HuH-7.5 (cell line): ENCODE results near the gene FXYD2.

Experiments
- DNase-seq: peaks from one replicate; pipeline ENCODE4 v3.0.0; 2011; ENCODE audit warnings: low spot score

The FXYD2 gene

DNA sequence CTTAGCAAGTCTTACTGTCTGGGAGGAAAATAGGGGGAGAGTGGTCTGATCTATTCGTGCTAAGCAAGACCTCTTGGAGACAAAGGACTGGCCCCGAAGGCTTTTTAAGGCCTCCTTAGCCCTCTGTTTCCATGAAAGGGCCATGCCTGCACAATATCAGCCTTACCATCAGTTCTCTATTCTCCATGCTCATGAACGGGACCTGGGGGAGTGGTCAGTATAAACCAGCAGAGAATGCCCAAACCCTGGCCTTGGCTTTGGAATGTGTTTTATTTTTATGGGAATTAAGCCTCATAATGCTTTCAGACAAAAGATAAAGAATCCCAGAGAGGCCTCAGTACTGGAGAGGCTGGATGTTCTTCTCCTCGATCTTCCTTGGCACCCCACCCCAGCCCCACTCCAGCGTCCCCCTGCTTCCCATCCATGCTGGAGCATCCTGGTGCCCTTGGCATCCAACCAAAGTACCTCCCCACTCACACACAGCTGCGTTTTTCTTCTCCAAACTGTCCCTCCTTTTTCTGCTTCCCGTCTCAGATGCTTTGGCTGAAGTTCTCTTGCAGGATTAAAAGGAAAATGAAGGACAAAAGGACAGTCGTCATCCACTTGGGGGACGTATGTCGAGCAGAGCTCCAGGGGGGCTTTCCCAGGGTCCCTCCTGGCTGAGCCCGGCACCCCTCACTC lies 33.3 kb upstream of the FXYD2 start:
- no peak for DNase-seq

DNA sequence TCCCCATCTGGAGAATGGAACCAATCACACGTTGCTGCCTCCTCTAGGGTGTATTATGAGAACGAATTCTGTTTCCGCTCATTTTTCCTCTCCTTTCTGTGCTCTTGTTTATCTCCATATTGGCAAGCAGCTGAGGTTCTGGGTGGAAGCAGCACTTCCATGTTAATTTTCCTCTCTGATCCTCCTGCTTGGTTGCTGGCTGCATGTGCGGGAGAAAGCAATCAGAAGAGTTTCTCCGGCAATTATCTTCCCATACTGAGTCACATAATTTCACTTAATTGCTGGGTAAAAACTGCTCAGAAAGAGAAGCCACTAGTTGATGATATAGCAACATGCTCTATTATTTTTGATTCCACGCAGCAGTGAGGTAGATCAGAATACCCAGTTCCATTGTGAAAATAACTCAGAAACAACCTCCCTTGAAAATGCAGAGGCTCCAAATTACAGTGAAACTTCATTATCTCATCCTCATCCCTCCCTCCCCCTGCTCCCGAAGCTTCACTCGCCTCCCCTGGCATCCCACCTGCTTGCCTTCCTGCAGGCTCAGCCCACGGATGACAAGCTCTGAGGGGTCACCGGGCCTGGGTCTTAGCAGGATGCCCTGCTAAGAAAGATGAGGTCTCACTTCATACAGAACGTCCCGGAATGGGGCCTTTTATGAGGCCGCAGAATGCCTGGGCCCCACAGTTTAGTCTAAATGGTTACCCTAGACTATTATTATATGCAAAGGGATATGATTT lies 31.5 kb upstream of the FXYD2 start:
- no peak for DNase-seq

DNA sequence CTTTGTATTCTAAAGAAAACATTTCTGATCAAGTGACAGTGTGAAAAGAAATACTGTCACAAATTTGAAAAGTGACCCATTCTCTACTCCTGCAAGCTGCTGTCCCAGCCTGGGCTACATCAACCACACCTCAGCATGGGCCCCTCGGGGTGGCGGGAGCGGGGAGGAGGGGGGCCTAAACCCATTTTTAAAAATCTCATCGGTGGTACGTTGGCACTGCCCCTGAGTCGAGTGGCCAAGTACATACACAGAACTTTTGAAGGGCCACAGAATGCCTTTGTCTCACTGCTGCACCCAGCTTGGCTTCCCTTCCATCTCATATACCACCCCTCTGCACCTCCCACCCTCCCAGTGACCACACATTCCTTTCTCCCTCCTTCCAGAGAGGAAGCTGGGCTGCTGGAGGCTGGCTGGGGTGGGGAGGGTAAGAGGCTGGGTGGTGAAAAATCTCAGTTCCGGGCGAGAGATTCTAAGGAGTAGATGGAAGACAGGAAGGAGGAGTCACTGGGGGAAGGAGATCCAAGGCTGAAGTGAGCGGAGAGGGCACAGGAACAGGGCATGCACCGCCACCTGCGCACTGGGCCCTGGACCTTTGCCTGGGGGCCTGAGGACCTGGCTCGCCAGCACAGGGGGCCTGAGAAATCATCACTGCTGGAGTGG lies 30.8 kb upstream of the FXYD2 start:
- no peak for DNase-seq

DNA sequence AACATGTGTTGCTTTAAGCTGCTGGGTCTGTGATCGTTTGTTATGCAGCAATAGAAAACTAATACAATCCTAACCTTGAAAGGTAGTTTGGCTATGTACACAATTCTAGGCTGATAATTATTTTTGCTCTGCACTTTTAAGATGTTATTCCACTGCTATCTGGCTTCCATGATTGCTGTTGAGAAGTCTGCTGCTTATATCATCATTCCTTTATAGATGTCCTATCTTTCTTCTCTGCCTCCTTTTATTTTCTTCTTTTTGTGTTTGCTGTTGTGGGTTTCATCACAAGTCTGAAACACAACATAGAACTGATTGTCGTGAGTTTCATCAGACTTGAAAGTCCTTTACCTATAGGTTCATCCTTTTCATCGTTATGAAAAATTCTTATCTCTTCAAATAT lies 27.8 kb upstream of the FXYD2 start:
- no peak for DNase-seq

GRCh38 chr11:117851852-117852251 lies 27.3 kb upstream of the FXYD2 start:
- DNase-seq: no peak

DNA sequence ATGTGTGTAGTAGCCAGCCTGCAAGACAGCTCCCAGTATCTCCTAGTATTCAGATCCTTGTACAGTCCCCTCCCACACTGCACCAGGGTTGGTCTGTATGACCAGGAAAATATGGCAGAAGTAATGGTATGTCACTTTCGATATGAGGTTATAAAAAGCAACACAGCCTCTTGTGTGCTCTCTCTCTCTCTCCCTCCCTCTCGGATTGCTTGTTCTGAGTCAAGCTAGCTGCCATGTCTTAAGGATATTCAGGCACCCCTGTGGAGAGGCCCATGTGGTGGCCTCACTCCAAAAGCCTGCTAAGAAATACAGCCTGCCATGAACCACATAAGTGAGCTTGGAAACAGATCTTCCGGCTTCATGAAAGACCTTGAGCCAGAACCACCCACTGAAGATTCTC lies 26.6 kb upstream of the FXYD2 start:
- DNase-seq: no peak

DNA sequence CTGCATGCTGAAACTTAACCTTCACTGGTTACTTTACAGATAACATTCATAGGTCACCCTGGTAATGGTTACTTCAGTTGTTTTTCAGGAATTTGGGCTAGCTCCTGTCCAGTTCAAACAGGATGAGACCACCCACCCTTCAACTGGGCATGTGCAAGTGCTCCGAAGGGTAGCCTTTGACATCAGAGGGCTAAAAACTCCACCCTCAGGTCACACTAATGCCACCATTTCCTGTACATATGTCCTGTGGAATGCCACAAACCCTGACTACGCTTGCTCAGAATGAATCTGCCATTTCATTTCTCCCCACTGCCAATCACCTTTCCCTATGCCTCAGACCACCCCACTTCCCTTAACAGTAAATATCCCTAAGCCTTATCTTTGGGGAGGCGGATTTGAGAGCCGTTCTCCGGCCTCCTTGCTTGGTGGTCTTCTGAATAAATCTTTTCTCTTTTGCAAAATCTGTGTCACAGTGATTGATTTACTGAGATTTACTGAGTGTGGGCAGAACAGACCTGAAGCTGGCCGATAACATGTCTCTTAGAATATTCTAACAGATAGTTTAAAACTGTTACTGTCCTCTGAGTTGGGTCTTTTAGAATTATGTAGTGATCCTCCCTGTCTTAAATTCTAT lies 25.4 kb upstream of the FXYD2 start:
- DNase-seq: no peak

DNA sequence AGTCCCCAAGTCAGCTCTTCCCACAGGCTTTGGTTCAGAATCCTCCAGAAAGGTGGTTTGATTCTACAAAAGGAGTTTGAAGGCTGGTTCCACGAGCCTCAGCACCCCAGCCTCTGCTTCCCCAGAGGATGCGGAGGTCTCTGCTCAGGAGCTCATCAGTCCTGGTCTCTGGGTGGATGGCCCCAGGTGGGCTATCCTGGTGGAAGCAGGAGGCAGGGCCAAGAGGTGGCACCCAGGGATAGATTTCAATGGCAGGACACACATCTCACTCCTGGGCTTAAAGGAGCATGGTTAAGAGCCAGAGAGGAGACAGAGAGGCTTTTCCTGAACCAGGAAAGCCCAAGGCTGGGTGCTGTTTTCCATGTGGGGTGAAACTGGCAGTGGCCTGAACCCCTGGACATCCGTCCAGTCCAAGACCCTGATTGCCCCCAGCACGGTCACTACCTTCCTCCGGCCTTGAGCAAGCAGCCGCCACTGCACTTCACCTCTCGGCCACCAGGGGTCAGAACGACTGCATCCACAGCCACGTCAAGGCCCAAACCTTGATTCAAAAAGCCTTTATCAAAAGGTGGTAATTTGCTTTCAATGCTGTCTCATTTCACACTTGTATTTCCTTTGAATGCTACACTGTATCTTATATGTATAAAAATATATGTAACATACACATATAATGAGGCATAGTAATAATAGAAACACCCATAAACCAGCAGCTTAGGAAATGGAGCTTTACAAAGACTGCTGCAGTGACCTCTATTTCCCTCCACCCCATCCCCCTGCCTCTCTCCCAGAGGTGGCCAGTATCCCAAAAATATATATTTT lies 19.3 kb upstream of the FXYD2 start:
- no peak for DNase-seq

DNA sequence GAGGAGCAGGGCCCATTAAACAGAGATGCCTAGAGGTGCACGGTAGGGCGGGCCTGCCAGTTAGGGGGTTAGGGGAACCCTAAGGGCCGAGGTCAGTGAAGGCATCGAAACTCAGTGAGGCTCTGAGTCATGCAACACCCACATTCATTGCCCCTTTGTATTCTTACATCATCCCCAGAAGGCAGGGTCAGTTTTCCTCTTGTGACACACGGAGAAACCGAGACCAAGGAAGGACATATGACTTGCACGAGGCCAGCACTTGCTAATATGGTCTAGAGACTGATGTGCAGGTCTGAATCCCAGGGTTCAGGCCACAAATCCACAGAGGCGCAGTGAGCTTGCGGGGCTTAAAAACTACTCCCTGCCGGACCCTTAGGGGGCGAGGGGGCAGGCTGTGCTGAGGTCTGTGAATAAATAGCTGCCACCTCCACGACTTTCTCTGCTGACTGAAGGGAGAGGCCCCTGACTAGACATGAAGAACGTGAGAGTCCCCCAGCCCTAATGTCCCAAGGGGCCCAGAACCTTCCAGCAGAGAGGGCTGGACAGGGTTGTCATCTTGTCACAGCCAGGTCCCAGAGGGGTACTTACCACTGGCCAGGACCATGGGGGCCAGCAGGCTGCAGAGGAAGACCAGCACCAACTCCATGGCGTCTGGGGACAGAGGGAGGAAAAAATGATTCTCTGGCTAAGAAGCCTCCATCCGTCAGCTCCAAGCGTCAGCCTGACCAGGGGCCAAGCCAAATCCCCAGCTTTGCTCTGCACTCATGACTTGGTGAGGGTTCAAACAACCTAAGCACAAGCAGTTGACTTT lies 17.8 kb upstream of the FXYD2 start:
- DNase-seq: no peak

GRCh38 chr11:117841551-117842031 lies 17.0 kb upstream of the FXYD2 start:
- DNase-seq: no peak

DNA sequence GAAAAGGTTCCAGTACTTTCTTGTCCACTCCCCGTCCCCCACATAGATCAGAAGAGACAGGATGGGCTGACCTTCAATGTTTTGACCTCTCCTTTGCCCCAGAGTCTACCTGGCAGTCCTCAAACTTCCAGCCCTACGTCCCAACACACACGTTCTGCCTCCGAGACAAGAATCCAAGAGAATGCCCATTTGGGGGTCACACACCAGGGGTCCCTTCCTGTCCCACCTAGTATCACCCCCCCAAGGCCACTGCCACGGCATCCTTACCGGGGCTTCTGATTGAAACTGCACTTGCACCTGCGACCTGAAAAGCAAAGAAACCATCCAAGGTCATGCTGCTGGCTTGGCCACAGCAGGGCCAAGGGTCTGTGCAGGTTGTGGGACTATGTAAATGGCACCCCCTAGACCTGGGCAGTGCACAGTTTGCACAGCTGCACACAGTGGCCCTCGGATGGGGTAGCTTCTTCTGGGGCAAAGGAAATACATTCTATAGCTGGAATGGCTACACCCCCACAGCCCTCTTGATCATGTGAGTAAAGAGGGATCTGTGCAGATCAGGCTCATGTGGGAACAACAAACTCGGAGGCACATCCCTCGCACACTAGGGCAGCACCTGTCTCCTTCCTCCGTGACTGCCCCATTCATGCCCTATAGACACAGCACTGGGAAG lies 16.5 kb upstream of the FXYD2 start:
- DNase-seq: no peak

DNA sequence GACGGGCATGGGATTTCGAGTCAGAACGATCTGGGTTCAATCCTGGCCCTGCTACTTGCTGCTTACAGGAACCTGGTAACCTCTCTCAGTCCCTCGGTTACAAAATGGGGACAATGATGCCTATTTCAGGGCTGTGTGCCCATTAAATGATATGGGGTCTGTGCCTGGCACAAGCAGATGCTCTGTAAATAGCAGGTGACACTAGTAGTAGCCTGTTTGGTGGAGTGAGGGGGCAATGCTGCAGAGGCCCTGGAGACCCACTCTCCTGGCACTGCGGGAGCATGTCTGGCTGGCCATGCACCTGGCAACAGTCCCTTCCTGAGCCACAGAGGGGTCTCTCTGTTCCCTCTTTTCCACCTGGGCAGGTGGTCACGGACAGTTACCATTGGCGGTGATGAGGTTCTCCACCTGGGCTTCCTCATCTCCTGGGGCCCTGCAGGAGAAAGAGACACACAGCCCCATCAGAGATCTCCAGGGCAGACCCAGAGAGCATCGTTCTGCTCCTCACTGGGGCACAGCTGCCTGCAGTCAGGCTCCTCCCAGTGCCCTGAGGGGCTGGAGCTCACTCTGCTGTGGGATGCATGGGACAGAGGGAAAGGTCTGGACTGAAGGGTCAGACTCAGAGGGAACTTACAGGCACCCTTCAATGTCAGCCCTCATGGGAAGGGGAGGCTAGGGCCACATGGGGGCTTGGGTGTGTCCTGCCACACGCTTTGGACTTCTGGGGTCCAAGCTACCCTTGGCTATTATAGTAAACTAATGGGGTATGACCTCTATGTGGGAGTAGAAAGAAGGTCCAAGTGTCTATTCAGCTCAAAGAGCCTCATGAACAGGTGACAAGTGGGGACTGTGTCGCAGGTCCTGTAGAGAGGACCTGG lies 15.6 kb upstream of the FXYD2 start:
- DNase-seq: no peak

DNA sequence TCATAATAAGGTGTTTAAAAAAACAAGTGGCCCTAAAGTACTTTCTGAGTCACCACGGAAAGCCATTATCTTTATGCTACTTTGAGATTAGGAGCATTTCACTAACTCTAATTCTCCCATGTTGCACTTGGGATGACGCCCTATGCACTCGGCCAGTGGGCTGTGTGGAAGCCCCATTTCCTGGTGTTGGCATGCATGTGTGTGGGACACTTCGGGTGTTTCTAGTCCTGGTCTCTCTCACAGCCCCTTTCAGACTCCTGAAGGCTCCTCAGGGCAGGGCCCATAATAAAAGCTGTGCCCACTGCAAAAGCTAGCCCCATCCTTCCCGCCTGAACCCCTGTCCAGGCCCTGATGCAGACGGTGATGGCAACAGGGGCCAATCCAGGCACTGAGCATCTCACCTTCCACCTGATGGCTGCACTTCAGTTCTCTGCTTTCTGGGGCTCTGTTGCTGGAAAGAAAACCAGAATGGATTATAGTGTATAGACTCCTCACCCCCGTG lies 14.9 kb upstream of the FXYD2 start:
- DNase-seq: no peak

GRCh38 chr11:117838901-117839300 lies 14.4 kb upstream of the FXYD2 start:
- no peak for DNase-seq

DNA sequence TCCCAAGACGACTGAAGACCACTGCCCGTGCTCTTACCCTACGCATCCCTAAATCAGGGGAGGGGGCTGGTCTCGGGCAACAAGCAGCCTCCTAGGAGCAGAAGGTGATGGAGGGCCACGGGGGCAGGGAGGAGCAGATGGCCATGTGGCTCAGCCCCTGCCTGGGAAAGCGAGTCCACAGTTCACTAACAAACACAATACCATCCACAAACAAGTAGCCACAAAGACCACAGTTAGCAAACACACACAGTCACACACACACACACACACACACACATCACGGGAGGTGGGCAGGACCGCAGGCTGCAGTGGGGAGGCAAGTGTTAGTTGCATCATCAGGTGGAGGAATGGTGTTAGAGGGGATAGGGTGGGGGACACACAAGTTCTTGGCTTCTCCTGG lies 13.2 kb upstream of the FXYD2 start:
- DNase-seq: no peak

GRCh38 chr11:117837070-117837776 lies 12.7 kb upstream of the FXYD2 start:
- DNase-seq: no peak

- no peak for DNase-seq
These were observed 11.8 kb upstream of the FXYD2 start for GRCh38 chr11:117836077-117836960.

DNA sequence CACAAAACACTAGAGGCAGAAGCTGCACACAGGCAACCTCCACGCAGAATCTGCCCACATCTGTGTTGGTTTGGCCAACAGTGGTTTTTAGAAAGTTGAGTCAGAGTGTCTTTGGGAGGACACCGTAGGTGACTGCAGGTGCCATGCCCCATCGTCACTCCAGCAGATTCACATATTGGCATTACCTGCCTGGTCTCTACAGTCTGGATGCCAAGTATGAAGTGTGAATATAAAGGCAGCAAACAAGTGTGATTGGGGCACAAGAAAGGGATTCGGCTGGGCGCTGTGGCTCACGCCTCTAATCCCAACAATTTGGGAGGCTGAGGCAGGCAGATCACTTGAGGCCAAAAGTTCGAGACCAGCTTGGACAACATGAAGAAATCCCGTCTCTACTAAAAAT lies 11.0 kb upstream of the FXYD2 start:
- DNase-seq: no peak
